GM21576 (cell line): ENCODE results near the gene OLFML2A.
"Not testable (repeated sequence)": the region's sequence is repeated elsewhere in the genome, so short reads cannot be mapped to it uniquely, and the experiment has no call there.

Experiments
- ATAC-seq: cut with Tn5 transposase; IDR thresholded peaks from one replicate; pipeline ENCODE4 v1.9.1; 2021; ENCODE audit warnings: mild to moderate bottlenecking, moderate library complexity; ENCODE audit not compliant: unreplicated experiment

Gene OLFML2A

GRCh38 chr9:124818431-124819281 lies 41.7 kb downstream of the OLFML2A start:
- no peak for ATAC-seq

GRCh38 chr9:124820698-124821623 lies 44.0 kb downstream of the OLFML2A start:
- ATAC-seq, result no peak

- ATAC-seq, result no peak
Measured at GRCh38 chr9:124828489-124829333, 51.8 kb downstream of the OLFML2A start.

- no peak for ATAC-seq
Measured at GRCh38 chr9:124829334-124829669, 52.4 kb downstream of the OLFML2A start.

GRCh38 chr9:124830593-124830992 lies 53.7 kb downstream of the OLFML2A start:
- no peak for ATAC-seq

- ATAC-seq, result no peak
Measured at GRCh38 chr9:124831642-124832364, 54.9 kb downstream of the OLFML2A start.

- ATAC-seq, result no peak
Measured at GRCh38 chr9:124834591-124834990, 57.7 kb downstream of the OLFML2A start.

- no peak for ATAC-seq
Measured at GRCh38 chr9:124835026-124835557, 58.2 kb downstream of the OLFML2A start.

- not testable (repeated sequence) for ATAC-seq
Measured at GRCh38 chr9:124838132-124838531, 61.2 kb downstream of the OLFML2A start.

GRCh38 chr9:124838567-124839275 lies 61.8 kb downstream of the OLFML2A start:
- not testable (repeated sequence) for ATAC-seq

- ATAC-seq, result no peak
Measured at GRCh38 chr9:124839612-124840299, 62.8 kb downstream of the OLFML2A start.

GRCh38 chr9:124840300-124840833 lies 63.4 kb downstream of the OLFML2A start:
- ATAC-seq, result no peak

GRCh38 chr9:124841075-124841821 lies 64.3 kb downstream of the OLFML2A start:
- ATAC-seq, result no peak

GRCh38 chr9:124843456-124844034 lies 66.6 kb downstream of the OLFML2A start:
- no peak for ATAC-seq

GRCh38 chr9:124844291-124844690 lies 67.4 kb downstream of the OLFML2A start:
- ATAC-seq, result no peak

- ATAC-seq, result not testable (repeated sequence)
Measured at GRCh38 chr9:124846467-124846866, 69.5 kb downstream of the OLFML2A start.

GRCh38 chr9:124846969-124847368 lies 70.0 kb downstream of the OLFML2A start:
- no peak for ATAC-seq
